GM19328 (cell line): ENCODE measurements around the gene LAD1.

Source experiments
- ATAC-seq: cut with Tn5 transposase; IDR thresholded peaks from one replicate; pipeline ENCODE4 v1.9.1; 2021; ENCODE audit warnings: mild to moderate bottlenecking, moderate library complexity; ENCODE audit not compliant: unreplicated experiment

LAD1 gene

GRCh38 chr1:201350884-201351283 is 48.2 kb downstream of the LAD1 start:
- no peak for ATAC-seq

DNA sequence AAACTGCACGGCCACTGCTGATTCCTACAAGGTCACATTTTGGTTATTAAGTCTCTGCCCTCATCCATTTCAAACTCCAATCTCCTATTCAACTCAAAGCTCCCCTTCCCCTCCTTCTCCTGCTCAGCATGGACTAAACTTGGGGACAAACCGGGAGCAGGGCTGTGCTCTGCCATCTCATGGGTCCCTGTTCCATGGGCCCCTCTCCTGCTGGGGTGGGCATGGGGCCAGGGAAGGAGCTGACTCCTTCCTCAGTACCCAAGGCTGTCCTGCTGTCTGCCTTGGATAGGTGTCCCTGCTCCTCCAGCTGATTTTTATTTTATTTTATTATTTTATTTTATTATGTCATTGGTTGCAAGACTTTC is 48.8 kb downstream of the LAD1 start:
- ATAC-seq = no peak

DNA sequence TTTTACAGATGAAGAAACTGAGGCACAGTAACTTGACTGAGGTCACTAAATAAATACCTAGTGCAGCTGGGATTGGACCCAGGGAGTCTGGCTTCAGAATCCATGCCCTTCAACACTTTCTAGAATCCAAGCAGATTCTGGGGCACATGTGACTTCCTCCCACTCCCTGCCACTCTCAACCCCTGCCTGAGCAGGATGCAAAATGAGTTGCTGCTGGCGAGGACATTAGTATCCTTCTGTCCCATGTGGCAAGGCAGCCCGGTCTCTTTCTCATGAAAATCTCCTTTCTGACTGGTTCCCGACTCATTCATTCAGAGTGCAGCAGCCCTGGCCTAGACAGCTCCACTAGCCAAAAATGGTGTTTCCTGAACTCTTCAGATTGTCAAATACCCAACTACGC is 50.0 kb downstream of the LAD1 start:
- no peak for ATAC-seq

- no peak for ATAC-seq
Measured at GRCh38 chr1:201348211-201348566, 50.9 kb downstream of the LAD1 start.

GRCh38 chr1:201347498-201348210 is 51.5 kb downstream of the LAD1 start:
- no peak for ATAC-seq

DNA sequence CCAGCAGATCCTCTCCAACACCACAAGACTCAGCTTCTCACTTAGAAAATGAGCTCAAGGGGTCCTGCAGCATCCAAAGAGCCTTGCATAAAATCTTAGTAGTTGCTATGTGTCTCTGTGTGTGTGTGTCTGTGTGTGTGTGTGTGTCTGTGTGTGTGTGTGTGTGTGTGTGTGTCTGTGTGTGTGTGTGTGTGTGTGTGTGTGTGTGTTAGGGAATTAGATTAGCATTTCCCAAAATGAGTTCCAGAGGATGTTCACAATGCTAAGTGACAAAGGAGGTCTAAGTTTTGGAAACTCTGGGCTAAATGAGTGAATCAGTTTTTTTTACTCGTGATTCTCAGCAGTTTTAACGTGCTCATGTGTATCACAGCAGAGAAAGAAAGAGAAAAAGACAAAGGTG is 52.1 kb downstream of the LAD1 start:
- no peak for ATAC-seq

GRCh38 chr1:201346337-201346939 is 52.7 kb downstream of the LAD1 start:
- no peak for ATAC-seq

- no peak for ATAC-seq
Measured at GRCh38 chr1:201345081-201345355, 54.1 kb downstream of the LAD1 start.

- no peak for ATAC-seq
Measured at GRCh38 chr1:201344206-201345080, 54.7 kb downstream of the LAD1 start.

- no peak for ATAC-seq
Measured at GRCh38 chr1:201341377-201341776, 57.7 kb downstream of the LAD1 start.

DNA sequence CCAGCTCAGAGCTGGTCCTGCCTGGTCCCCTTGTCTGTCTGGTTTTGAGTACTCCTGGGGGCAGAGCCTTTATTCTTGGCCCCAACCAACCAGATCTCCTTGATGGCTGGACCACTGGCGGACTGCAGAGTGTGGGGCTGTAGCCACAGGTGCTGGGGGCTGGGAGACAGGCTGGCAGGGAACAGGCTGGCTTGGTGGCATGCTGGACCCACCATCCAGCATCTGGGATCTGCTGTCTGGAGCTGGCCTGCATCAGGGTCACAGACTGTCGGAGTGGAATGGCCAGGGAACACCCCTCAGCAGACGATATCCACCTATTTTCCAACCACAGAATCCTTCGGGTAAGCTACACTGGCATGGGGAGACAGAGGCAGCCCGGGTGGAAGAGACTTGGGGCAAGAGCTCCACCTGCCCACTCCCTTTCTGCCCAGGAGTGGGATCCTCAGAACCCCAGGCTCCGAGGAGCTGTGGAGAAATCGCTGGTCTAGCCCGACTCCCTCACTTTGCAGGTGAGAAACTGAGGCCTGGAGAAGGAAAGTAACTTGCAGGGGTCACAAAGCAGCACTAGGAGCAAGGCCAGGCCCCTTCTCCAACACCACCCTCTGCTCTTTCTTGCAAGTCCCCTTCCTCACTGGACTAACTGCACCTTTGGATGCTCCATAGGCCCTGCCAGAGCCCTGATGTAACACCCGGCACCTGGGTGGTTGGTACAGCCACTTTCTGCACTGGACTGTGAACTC is 62.2 kb downstream of the LAD1 start:
- no peak for ATAC-seq

- ATAC-seq = no peak
Measured at GRCh38 chr1:201335901-201336300, 63.2 kb downstream of the LAD1 start.

- ATAC-seq = no peak
Measured at GRCh38 chr1:201335174-201335870, 63.8 kb downstream of the LAD1 start.

- ATAC-seq = no peak
Measured at GRCh38 chr1:201334325-201335173, 64.6 kb downstream of the LAD1 start.

DNA sequence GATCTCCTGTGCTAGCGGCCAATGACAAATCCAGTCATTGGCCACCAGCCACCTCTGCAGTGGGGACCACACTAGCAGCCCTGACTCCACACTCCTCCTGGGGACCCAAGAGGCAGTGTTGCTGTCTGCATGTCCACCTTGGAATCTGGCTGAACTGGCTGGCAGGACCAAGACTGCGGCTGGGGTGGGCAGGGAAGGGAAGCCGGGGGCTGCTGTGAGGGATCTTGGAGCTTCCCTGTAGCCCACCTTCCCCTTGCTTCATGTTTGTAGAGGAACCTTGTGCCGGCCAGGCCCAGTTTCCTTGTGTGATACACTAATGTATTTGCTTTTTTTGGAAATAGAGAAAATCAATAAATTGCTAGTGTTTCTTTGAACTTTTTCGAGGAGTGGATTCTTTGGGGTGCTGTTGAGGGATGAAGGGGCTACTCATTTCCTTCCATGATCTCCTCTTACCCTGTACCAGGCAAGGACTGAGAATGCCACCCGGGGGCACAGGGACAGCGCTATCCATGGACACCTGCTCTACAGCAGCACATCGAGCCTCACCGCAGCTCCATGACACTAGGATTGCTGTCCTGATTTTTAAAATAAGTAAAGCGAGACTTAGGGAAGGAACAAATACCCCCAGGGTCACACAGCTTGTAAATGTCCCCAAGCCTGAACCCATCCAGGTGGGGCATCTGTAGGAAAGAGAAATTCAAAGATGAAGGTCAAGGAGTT is 66.3 kb downstream of the LAD1 start:
- no peak for ATAC-seq

DNA sequence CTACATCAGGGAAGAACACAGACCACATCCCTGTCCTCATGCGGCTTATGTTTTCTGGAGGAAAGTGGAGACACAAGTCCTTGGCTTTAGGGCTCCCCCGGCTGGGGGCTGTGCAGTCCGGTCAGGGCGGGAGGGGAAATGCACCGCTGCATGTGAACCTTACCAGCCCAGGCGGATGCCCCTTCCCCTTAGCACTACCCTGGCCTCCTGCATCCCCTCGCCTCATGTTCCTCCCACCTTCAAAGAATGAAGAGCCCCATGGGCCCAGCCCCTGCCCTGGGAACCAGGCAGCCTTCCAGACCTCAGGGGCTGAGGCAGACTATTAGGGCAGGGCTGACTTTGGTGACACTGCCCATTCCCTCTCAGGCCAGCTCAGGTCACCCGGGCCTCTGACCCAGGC is 67.1 kb downstream of the LAD1 start:
- ATAC-seq = no peak

- ATAC-seq = no peak
Measured at GRCh38 chr1:201331166-201331565, 68.0 kb downstream of the LAD1 start.
